Hematopoietic multipotent progenitor cell treated with erythropoietin and hydrocortisone succinate and interleukin-3 and kit ligand, for 4 days (in vitro differentiated cells): Measurements from ENCODE around the gene CHCHD3.

ENCODE experiments used
- DNase-seq: peaks from one replicate; pipeline ENCODE4 v3.0.0-alpha.2; 2015

The CHCHD3 gene

DNA sequence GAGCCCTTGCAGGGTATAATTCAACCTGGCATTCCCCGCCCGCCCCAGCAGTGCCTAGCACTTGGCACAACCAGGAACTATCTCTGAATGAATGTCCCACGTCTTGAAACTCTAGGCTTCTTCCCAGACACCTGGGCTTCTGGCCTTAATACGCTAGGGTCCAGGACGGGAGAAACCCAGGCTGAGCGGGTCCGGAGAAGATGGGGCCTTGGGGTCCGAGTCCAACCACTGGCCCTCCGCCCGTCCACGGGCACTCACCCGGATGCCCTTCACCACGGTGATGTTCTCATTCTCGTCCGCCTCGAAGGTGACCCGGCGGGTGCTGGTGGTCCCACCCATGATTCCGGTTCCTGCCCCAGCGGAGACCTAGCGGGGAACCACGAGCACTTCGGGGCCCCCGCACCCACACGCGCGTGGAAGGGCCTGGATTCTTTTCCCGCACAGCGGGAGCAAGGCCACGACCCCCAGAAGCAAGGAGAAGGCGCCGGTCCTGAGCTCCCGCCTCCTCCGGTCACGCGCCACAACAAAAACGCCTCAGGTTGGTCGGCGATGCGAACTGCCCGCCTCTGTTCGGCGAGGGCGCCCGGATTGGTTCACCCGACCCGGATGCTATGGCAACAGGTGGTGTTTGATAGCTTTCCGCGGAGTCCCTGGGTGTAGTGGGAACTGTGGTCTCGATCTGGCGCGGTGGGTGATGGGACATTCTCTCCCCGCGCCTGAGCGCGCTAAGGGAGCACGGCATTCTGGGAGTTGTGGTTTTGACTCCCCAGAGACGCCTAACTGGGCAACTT, at the start of gene CHCHD3:
Gene CHCHD3, minus strand, starts transcription at position 492 of the 791 bp plus-strand sequence. Its CDS starts 153 bp downstream, at position 339.
- peak; percentile 100 for DNase-seq

DNA sequence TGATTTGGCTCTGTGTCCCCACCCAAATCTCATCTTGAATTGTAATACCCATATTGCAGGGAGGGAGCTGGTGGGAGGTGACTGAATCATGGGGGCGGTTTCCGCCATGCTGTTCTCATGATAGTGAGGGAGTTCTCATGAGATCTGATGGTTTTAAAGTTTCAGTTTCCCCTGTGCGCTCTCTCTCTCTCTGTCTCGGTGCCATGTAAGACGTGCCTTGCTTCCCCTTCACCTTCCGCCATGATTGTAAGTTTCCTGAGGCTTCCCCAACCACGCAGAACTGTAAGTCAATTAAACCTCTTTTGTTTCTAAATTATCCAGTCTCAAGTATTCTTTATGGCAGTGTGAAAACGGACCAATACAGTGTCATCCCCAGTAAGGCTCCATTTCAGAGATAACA, 48.3 kb upstream of the CHCHD3 start:
- no peak for DNase-seq

DNA sequence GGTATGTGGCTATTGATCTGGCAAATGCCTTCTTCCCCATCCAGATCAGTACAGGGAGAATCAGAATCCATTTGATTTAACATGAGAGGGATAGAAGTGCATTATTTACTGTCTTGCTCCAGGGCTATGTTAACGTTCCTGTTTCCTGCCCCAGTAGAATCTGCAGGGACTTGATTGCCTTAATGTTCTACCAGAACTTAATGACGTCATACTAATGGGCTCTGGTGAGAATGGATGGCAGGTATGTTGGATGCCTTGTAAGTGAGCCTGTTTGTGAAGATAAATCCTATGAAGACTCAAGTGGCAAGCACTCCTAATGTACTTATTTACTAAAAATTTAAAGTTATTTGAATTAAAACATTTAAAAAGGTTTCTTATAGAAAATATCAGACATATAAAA, 44.5 kb upstream of the CHCHD3 start:
- DNase-seq, result no peak

DNA sequence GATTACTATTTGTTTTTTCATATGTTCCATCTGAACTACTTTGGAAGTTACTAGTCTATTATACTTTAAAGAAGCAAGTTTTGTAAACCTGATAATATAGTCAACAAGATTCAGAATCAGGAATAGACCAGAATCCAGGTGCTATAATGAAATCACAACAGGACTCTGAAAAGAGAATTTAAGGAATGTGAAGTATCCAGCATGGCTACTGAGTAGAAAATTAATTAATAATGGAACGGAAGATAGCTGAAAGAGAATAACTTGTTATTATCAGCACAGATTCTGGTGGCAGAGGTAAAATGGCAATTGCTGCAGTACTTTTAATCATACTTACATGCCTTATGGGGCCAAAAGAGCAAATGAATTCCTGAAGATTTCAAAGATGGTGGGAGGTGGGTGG, 43.1 kb upstream of the CHCHD3 start:
- DNase-seq, result no peak

DNA sequence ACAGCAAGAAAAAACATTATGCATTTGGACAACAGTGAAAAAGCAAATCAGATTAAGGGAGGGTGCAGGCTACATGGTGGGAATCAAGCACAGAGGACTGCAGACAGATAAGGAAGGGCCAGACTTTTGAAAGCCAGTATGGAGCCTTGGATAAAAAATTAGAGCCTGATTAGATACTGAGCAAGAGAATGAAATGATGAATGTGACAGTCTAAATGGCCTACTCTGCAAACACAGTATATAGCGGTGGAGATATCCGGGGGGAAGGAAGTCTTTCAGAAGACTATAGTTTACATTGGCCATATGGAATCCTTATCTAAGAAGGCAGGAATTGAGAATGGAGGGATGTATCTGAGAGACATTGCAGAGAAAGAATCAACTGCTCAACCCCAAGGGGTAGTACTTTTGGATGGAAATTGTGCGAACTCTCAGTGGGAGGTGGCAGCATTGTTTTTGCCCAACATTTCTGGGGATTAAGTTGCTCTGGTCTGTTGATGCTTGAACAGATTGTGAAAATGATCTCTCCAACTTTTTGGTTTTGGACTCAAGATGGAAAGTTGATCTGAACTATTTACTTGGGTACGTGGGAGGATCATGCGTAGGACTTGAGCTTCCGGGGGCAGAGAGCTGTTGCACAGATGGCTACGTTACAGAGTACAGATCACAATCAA, 39.4 kb upstream of the CHCHD3 start:
- DNase-seq, result no peak

DNA sequence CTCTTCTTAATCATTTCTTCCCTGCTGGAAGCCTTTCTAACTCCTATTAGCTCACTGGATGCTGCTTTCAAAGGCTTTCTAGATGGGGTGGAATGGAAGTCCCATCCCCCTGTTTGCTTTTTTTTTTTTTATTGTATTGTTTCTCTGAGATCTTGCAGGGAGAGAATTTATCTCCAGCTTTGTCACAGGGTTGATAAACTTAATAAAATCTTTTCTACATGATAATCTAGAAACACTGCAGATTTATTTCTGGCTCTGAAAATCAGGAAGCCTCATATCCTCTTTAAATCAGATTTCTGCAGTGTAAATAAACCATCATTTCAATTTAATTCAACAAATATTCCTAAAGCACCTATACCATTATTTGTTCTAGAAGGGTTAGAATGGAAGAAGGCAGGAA, 37.2 kb upstream of the CHCHD3 start:
- DNase-seq, result no peak

DNA sequence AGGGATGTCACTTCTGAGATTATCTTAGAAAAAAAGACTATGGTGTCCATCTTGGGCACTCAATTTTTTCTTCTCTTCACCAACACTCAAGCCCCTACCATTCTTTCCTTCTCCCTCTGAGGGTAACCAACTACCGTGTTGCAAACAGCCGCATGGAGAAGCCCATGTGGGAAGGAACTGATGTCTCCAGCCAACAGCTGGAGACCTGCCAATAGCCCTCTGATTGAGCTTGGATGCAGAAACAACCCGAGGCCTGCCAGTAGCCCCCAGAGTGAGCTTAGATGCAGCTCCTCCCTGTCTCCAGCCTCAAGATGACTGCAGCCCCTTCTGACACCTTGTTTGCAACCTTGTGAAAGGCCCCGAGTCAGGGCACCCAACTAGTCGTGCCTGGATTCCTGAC, 36.4 kb upstream of the CHCHD3 start:
- no peak for DNase-seq

DNA sequence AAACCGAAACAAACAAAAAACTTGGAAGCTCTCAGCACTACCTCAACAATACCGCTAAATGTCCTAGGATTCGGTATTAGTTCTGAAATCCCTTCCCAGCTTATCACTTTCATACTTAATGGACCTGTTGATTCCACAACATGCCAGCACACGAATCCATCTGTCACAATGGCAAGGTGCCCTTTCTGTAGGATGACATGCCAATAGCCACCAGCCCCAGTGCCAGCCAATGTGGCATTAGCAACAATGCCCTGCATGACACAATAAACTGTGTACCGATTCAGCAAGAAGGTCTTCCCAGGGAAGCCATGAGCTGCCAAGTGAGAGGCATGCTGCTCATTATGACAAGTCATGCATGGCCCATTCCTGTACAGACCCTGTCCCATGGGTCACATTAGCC, 35.6 kb upstream of the CHCHD3 start:
- no peak for DNase-seq

DNA sequence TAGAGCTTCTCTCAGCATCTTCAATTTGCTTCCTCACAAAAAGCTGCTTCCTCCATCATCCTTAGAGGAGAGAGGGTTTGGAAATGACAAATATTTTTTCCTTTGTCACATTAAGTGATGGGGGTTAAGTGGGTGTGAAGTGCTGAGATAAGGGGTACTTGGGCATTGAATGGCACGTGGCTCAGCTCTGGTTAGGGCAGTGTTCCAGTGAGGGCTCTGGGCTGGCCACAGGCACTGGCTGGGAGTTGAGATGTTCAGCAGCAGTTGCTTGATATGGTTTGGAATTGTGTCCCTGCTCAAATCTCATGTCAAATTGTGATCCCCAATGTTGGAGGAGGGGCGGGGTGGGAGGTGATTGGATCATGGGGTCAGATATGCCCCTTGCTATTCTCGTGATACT, 33.7 kb upstream of the CHCHD3 start:
- no peak for DNase-seq

DNA sequence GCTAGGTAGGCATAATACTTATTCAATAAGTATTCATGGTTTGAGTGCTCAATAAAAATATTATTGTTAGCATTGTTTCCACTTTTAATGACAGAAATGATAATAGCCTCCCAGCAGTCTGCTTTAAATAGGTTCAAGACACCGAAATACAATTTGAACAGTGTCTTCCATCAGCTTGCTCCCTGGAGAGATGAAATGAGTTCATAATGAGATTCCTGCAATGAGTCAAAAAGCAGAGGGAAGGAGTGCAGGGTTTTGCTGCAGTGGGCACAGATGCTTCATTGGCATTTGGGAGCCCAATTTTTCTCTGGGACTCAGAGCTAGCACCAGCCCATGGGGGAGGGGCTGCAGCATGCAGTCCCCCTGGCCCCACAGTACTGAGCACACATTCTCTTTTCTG, 32.6 kb upstream of the CHCHD3 start:
- no peak for DNase-seq

DNA sequence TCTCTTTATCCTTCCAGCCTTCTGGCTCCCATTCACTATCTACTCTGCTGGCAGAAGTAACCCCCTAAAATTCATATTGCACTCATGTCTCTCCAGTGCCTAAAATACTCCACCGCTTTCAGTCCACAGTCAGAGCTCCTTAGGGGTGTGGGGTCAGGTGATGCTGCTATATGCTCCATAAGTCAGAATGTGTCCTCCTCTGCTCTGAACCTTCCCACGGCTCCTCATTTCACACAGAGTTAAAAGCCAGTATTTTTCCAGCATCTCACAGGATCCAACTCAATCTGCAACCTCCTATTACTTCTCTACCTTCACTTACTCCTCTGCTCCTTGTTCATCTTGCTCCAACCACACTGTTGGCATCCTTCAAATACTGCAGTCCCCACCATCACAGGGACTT, 31.1 kb upstream of the CHCHD3 start:
- DNase-seq, result no peak

DNA sequence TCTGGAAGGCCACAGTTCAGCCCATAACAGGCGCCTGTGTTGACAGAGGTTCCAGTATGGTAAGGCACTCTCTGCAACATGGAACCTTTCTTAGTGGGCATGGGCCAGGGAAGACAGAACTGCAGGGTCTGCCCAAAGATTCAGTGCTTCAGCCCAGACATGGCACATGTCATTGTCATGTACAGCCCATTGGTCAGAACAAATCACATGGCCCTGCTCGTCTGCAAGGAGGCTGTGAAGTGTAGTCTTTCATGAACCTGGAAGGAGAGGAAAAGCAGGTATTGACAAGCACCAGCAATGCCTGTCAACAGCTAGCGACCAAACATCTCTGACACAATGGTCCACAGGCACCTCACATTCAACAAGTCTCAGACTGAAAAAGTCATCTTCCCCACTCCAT, 30.4 kb upstream of the CHCHD3 start:
- no peak for DNase-seq

DNA sequence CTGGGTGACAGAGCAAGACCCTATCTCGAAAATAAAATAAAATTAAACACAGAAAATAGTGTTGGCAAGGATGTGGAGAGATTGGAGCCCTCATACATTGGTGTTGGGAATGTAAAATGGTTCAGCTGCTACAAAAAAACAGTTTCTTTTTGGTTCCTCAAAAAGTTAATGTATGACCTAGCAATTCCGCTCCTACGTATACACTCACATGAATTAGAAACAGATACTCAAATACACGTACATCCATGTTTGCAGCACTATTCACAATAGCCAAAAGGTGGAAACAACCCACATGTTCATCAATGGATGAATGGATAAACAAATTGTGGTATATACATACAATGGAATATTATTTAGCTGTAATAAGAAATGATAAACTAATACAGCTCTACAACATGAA, 28.4 kb upstream of the CHCHD3 start:
- no peak for DNase-seq

DNA sequence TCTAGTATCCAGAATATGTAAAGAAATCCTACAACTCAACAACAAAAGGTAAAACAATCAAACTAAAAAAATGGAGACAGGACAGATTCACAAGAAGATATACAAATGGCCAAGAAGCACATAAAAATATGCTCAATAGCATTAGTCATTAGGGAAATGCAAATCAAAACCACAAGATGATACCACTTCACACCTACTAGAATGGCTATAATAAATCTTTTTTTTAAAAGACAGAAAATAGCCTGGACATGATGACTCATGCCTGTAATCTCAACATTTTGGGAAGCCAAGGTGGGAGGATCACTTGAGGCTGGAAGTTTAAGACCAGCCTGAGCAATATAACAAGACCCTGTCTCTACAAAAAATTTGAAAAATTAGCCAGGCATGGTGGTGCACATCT, 27.9 kb upstream of the CHCHD3 start:
- no peak for DNase-seq

DNA sequence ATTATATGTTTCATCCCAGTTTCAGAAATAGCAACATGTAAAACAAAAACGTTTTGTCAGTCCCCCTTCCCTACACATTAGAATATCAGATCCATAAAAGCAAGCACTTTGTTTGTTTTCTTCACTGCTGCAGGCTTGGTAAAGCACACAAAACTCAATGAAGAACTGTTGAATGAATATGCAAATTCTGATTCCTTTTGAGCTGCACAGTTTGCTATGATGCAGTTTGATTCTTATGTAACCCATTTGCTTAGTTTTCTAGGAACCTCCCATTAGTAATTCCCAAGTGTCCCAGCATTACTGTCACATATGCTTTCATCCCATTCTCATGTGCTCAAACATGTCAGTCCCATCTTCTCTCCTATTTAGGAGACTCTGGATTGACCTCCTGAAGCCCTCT, 26.1 kb upstream of the CHCHD3 start:
- DNase-seq, result no peak

DNA sequence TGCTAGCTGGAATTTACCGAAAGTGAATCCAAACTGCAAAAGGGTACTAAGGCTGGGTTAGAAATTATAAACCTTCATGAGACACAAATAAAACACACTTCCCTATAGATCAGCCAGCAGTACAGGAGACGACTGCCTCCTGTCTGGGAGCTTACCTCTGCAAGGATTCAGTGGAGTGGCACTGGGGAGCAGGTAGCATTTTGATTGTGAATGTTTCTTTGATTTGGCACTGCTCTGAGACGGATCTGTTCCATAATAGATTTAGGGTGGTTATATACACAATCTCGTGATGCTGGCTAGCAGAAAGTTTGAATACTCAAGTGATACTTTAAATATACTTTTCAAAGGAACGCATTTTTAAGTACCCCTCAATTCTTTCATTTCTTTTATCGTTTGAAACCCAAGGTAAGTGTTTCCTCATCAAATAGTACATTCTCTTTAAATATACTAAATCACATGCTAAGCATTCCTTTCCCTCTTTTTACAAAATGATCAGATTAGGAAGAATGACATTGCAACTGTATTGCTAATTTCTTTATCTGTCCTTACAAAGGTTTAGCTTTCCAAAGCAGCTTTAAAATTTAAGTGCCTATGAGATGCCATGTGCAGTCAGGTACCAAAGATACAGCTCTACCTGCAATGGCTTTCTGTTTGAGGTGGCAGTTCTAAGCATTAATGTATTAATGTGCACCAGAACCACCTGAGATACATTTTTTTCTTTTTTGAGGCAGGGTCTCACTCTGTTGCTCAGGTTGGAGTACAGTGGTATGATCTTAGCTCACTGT, 20.6 kb upstream of the CHCHD3 start:
- DNase-seq, result no peak

DNA sequence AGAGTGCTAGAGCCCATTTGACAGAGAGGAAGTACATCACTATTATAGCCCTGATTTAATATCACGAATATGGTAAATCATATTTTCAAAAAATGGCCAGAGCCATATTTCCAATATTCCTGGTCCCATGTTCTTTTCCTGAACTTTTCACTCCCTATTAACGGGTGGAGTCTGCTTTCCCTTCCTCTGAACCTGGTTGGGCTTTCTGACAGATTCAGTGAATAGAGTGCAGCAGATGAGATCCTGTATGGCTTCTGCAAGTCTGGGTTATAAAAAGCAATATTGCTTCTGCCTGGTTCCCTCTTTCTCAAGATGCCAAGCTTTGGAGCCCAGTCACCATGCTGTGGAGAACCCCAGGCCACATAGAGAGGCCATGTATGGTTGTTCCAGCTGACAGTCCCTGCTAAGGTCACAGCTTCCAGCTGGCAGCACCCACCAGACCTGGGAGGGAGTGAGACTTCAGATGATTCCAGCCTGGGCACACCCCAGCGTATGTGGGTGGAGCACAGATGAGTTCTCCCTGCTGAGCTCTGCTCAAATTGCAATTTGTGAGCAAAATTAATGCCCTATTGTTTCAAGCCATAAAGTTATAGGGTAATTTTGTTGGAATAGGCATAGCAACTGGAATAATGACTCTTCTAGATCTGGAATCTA, 17.9 kb upstream of the CHCHD3 start:
- no peak for DNase-seq

DNA sequence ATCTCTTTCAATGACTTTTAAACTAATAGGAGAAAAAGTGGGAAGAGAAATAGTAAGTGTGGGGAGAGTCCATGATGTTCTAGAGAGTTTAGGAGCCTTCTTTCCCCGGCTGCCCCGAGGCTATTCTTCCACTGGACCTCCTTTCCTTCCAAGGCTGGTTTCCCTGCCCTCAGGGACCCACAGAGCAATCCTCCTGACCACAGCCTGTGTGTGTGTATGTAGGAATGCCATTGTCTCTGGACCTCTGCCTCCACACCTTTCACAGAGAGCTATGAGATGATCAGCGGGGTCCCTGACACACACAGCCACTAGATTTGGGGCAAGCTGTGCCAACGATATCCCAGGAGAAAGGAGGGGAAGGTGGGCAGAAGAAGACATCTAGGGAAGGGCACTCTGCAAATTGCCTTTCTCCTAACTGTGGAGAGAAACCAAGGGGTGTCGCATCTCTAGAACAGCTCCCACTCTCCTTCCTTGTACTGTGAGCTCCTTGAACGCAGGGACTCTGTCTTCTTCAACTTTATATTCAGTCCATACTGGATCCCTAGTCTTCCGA, 13.3 kb upstream of the CHCHD3 start:
- DNase-seq, result no peak

DNA sequence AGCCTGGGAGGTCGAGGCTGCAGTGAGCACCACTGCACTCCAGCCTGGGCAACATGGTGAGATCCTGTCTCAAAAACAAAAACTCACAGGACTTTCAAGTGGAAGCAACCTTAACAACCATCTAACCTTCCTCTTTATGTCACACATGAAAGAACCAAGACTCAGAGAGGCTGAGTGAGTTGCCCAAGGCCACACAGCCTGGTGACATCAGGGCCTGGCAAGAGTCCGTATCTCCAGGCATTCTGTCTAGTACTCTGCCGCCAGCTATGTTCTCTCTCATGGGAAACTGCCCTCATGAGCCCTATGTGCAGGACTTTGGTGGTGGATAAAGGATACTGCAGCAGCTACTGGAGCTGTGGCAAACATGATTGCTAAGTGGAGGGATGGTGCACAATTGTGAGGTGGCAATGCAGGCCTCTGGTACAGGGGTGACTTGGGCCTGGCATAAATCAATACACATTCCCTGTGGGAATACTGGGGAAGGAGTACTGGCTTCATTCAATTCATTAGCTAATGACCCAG, 10.1 kb upstream of the CHCHD3 start:
- no peak for DNase-seq

DNA sequence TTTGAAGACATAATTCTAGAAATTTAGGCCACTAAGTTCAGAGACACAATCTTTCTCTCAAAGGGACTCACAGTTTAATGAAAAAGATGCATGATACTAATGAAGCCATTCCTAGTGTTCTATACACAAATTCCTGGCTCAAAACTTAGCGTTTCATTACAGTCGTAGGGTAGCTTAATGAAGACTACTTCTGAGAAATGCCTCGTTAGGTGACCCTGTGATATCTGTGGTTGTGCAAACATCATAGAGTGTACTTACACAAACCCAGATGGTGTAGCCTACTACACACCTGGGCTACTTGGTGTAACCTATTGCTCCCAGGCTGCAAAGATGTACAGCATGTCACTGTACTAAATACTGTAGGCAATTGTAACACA, 488 bp upstream of the CHCHD3 start:
- no peak for DNase-seq

DNA sequence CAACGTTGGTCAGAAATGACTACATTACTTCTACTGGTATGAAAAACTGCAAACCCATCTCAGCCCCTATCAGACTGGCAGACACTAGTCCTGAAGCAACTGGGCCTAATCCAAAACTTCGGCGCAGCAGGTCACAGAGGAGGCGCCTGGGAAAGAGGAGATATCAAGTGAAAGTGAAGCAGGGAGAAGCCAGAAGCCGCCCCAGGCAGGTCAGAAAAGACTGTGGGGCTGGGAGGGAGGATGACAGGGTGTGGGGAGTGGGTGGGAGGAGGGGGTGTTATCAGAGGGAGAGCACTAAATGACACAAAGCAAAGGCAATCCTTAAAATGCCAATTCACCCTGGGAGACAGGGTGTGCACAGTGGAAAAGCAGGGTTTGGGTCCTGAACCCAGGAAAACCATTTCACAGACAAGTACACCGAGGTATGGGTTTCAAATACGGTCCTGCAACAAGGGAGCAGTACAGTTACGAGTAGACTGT, 731 bp downstream of the CHCHD3 start:
- peak; percentile 71 for DNase-seq

DNA sequence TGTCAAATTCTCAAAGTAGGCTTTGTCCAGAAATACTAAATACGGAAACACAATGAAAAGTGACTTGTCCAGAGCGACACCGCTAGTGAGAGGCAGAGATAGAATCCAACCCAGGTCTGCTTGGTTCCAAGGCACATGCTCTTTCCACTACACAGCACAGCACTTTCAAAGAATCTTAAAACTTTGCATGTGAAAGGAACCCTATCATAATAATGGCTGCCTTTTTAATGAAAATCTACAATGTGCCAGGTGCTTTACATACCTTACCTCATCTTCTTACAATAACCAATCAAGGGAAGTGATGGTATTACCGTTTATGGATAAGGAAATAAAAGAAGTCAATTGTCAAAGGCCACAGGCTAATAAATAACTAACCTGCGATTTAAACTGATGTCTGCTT, 2.6 kb downstream of the CHCHD3 start:
- no peak for DNase-seq

DNA sequence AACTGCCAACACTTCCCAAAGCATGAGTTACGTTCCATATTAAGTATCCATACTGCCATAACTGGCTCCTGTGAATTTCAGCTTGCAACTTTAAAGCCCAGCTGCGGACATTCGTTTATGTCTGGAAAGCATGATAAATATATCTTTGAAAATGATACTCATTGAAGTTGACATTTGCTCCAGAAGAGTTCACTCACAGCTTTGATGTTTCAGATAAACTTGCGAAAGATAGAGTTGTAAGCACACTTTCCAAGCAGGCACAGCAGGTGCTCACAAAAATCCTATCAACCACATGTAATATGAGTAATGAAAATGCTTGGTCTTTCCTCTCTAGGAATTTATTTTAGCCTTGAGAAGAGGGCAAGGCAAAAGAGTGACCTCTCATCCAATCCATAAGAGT, 4.5 kb downstream of the CHCHD3 start:
- DNase-seq, result no peak
